Measurements from ENCODE around the gene ANXA8L1.
"Not testable (repeated sequence)": the region's sequence is repeated elsewhere in the genome, so short reads cannot be mapped to it uniquely, and the experiment has no call there.

The ANXA8L1 gene

DNA sequence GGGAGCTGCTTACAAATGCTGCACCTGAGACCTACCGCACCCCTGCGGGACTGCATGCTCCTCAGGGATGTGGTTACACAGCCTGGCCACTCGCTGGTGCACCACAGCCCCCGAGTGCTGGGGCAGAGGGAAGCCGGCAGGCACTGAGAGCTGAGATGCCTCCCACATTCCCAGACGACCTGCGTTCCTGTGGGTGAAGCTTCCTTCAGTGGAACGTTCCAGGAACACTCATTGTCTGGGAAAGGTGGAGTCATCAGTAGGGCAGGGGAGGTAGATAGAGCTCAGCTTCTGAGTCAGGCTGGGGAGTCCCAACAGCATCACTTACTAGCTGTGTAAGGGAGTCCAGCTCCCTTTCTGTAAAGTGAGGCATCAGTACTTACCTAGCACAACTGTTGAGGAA is 2.5 kb downstream of the ANXA8L1 start:
- H3K4me3 ChIP-seq; in situ Hi-C loops (cut with MboI; ENCODE audit: low sequenced_read_pairs); DNase-seq (ENCODE audit: low spot score in 2 of 2); H3K27me3 ChIP-seq (ENCODE audit: low read depth); H3K9me3 ChIP-seq; H3K4me1 ChIP-seq; H3K36me3 ChIP-seq (replicated peaks): not testable (repeated sequence)

DNA sequence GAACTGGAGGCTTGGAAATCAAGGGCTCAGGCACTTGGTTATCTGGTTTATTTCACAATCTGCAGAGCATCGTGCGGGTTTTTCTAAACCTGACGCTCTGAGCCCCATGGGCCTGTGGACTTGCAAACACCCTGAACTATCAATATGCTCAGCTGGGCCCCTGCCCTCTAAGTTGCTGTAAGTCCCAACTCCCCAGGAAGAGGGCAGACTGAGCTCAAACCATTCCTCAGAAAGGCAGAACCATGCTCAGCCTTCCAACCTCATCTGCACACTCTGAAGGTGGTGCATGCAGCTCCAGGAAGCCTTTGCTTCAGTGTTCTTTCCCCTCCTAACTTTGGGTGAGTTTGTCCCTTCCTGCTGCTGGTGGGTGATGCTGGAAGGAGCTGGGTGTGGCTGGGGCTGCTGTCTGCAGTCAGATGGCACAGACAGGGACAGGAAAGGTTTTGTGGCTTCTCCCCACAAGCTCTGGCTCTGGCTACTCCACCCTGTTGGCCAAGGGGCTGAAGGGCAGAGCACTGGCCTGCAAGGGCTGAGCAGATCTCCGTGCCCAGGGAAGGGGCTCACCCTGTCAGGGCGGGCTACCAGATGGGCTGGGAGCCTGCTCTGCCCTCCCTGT is 3.8 kb downstream of the ANXA8L1 start:
- H3K36me3 ChIP-seq (replicated peaks); H3K9me3 ChIP-seq; DNase-seq (ENCODE audit: low spot score in 2 of 2); H3K27me3 ChIP-seq (ENCODE audit: low read depth); H3K4me1 ChIP-seq; H3K4me3 ChIP-seq; in situ Hi-C loops (cut with MboI; ENCODE audit: low sequenced_read_pairs): not testable (repeated sequence)

DNA sequence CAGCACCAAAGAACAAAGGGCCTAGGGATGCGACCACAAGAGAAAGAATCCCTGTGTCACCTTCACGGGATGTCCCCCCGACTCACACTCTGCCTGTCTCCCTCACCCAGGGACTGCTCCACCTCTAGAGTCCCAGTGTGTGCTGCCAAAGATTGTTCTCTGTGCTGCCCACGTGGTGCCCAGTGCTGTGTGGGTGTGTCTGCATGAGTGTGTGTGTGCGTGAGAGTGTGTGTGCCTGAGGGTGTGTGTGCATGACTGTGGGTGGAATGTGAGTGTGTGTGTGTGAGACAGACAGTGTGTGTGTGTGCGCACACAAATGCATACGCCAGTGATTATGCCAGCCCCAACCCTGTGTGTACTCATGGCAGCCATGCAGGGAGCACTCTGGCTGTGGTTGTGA is 10.3 kb downstream of the ANXA8L1 start:
- H3K36me3 ChIP-seq (replicated peaks); in situ Hi-C loops (cut with MboI; ENCODE audit: low sequenced_read_pairs); DNase-seq (ENCODE audit: low spot score in 2 of 2); H3K9me3 ChIP-seq; H3K27me3 ChIP-seq (ENCODE audit: low read depth); H3K4me1 ChIP-seq; H3K4me3 ChIP-seq: not testable (repeated sequence)

DNA sequence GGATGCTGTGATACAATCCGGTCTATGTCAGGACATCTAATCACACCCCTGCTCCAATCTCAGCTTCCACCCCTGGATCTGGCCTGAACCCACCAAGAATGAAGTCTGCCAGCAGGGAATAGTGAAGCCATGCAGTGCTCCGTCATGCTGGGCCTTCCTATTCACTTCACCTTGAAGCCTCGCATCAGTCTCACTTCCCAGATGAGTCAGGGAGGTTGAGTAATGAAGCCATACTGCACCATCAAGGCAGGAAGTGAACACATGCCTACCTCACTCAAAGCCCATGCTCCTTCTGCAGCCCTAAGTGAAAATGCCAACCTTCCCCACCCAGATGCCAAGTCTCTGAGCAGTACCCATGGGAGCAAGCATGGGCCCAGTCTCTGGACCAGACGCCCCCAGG is 11.1 kb downstream of the ANXA8L1 start:
- H3K4me3 ChIP-seq; DNase-seq (ENCODE audit: low spot score in 2 of 2); in situ Hi-C loops (cut with MboI; ENCODE audit: low sequenced_read_pairs); H3K27me3 ChIP-seq (ENCODE audit: low read depth); H3K36me3 ChIP-seq (replicated peaks); H3K4me1 ChIP-seq; H3K9me3 ChIP-seq: not testable (repeated sequence)

DNA sequence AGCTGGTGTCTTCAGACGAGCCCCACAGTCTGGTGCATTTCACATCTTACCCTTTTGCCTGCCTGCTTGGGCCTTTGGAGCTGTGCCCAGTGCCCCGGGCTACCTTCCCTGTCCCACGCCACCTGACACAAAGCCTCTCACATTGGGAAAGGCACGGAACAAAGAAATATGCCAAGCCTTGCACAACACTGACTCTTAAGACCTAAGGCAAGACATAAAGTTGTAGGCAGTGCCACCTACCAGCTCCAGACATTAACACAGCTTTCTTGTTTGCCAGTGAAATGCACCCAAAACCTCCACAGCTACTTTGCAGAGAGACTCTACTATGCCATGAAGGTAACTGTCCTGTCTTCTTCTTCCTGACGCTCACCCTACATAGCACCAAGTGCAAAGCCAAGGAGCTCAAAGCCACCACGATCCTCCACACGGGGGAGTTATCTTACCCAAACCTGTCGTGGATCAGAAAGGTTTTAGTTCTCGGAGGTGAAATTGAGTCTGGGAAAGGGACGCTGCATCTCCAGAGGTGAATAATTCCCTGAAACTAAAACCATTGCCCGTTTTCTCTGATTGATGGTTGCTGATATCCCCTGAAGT is 11.8 kb downstream of the ANXA8L1 start:
- DNase-seq (ENCODE audit: low spot score in 2 of 2); H3K27me3 ChIP-seq (ENCODE audit: low read depth); H3K9me3 ChIP-seq; H3K4me1 ChIP-seq; H3K4me3 ChIP-seq; H3K36me3 ChIP-seq (replicated peaks); in situ Hi-C loops (cut with MboI; ENCODE audit: low sequenced_read_pairs): not testable (repeated sequence)

DNA sequence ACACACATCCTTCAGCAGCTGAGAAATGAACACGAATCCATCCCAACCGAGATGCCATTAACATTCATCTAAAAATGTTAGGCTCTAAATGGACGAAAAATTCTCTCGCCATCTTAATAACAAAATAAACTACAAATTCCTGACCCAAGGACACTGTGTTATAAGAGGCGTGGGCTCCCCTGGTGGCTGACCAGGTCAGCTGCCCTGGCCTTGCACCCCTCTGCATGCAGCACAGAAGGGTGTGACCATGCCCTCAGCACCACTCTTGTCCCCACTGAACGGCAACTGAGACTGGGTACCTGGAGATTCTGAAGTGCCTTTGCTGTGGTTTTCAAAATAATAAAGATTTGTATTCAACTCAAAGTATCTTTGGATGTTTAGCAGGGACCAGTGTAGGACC is 15.8 kb downstream of the ANXA8L1 start:
- in situ Hi-C loops (cut with MboI; ENCODE audit: low sequenced_read_pairs); H3K4me3 ChIP-seq; DNase-seq (ENCODE audit: low spot score in 2 of 2); H3K4me1 ChIP-seq; H3K27me3 ChIP-seq (ENCODE audit: low read depth); H3K36me3 ChIP-seq (replicated peaks); H3K9me3 ChIP-seq: not testable (repeated sequence)

DNA sequence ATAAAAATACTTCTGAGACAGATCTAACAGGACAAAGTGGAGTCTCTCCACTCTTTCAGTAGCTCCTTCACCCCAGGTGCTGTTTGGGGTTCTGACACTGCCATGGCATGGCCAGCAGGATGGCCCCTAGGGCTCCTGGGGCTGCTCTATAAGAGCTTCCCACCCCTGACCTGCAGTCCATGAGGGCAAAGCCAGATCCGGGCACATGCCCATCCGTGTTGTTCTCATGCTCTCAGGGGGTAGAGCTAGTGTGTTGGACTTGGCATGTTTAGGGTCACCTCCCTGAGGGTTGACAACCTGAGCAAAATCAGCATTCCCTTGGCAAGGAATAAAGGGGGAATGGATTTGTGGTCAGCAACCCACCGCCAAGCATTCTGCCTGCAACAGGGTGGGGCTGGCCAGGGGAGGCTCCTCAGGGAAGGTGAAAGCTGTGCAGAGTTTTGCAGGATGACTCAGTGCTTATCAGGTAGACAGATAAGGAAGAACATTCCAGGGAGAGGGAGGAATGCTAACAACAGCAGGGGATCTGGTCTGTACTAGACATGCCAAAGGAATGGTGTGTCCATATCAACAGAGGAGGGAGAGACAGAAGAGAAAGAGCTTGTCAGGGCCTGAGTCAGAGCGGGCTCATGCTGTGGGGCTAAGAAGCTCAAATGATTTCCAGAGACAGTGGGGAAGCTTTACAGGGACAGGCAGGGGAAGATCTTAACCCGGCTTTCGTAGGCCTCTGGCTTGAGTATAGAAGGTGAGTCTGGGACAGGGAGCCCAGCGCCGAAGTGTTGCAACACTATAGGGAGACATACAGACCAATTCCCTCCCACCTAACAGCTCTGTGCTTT is 21.1 kb downstream of the ANXA8L1 start:
- H3K27me3 ChIP-seq (ENCODE audit: low read depth); H3K9me3 ChIP-seq; DNase-seq (ENCODE audit: low spot score in 2 of 2); H3K36me3 ChIP-seq (replicated peaks); H3K4me3 ChIP-seq; in situ Hi-C loops (cut with MboI; ENCODE audit: low sequenced_read_pairs); H3K4me1 ChIP-seq: not testable (repeated sequence)

DNA sequence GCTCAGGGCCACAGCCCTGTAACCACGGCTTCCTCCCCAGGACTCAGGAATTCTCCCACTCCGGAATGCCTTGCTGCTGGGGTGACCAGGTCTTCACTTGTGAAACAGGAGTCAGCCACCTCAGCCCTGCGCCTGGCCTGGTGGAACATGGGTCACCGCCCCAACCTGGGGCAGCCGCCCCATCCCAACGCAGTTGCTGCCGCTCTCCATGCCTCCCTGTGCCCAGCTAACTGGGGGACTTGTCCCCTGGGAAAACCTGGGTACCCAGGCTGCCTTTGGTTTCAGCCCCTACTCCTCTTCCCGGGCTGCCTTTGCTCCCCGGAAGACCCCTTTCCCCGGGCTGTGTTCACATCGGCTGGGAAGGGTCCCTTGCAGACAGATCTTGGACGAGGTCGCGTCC is 22.2 kb downstream of the ANXA8L1 start:
- H3K4me1 ChIP-seq; H3K9me3 ChIP-seq; in situ Hi-C loops (cut with MboI; ENCODE audit: low sequenced_read_pairs); DNase-seq (ENCODE audit: low spot score in 2 of 2); H3K27me3 ChIP-seq (ENCODE audit: low read depth); H3K36me3 ChIP-seq (replicated peaks); H3K4me3 ChIP-seq: not testable (repeated sequence)

DNA sequence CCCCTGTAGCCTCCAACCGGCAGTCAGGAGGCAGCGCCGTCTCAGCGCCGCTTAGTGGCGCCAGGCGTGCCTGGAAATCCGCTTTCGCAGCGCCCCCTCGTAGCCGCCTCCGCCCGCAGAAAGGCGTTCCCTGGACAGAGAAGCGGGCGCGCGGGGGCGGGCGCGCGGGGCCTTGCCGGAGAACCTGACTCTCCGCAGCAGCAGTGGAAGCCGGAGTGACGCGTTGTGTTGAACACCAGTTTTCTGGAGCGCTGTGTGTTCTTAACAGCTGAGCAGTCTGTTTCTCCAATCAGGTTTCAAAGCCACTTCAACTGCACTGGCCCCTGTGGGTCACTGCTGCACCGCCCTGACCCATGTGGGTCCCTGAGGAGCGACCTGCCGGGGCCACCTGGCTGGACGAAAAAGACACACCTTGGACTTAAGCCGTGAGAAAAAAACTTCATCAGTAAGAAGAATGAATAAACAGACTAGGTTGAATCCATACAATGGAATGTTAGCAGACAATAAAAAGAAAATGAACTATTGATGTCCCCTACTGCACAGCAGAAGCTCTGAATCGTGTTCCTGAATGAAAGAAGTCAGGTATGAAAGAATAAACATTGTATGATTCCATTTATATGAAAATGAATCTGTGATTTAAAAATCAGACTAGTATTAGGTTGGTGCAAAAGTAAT is 22.8 kb downstream of the ANXA8L1 start:
- H3K9me3 ChIP-seq; H3K4me1 ChIP-seq; H3K36me3 ChIP-seq (replicated peaks); H3K27me3 ChIP-seq (ENCODE audit: low read depth); H3K4me3 ChIP-seq; in situ Hi-C loops (cut with MboI; ENCODE audit: low sequenced_read_pairs): not testable (repeated sequence)
- peak in 1 of 2 experiments; percentile 2 for DNase-seq (ENCODE audit: low spot score in 2 of 2)

DNA sequence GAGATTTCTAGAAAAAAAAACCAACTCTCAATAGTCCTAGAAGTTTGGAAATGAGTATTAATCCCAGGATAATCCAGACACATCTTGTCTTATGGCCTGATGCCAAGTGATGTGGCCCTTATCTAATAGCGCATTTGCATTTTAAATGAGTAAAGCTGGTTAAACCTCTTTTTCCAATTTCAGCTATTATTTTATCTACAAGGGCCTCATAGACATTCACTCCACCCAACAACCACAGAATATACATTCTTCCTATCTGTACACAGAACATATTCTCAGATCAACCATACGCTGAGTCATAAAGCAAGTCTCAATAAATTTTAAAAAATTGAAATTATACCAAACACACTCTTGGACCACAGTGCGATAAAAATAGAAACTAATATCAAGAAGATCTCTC is 34.0 kb downstream of the ANXA8L1 start:
- H3K36me3 ChIP-seq (replicated peaks); DNase-seq (ENCODE audit: low spot score in 2 of 2); H3K27me3 ChIP-seq (ENCODE audit: low read depth); H3K4me3 ChIP-seq; H3K4me1 ChIP-seq; H3K9me3 ChIP-seq; in situ Hi-C loops (cut with MboI; ENCODE audit: low sequenced_read_pairs): not testable (repeated sequence)

DNA sequence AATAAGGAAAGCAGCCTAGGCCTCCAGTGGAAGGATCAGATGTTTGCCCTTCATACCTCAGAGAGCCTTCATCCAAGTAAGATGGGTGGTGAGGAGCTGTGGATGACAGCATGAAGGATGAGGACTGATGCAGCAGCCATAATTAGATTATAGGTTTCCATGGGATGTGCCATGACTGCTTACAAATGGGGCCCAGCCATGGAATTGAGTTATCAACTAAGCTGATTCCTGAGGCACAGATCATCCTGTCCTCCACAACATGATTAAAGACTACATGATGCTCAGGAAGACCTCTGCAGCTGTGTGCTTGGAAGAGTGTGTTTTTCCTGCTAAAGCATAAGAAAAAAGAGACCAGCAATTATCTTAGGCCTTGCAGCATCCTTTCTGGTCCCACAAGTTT is 35.5 kb downstream of the ANXA8L1 start:
- H3K36me3 ChIP-seq (replicated peaks); H3K27me3 ChIP-seq (ENCODE audit: low read depth); H3K9me3 ChIP-seq; H3K4me1 ChIP-seq; H3K4me3 ChIP-seq; in situ Hi-C loops (cut with MboI; ENCODE audit: low sequenced_read_pairs); DNase-seq (ENCODE audit: low spot score in 2 of 2): not testable (repeated sequence)

DNA sequence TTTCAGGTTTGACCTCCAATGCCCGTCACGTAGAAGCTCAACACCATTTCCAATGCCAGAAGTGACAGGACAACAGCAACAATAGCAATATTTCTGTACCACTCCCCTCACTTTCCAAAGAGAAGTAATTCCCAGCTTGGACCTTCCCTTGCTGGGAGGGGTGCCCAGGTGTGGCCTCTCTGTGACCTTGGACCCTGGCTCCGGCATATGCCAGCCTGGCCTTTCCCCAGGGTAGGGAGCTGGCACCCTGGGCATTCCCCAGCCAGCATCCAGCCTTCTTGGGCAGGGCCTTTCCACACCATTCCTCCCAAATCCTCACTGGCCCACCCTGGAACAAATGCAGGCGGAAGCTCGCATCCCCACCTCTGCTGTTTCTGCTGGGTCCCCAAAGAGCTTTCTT is 37.1 kb downstream of the ANXA8L1 start:
- in situ Hi-C loops (cut with MboI; ENCODE audit: low sequenced_read_pairs); H3K9me3 ChIP-seq; H3K4me1 ChIP-seq; DNase-seq (ENCODE audit: low spot score in 2 of 2); H3K27me3 ChIP-seq (ENCODE audit: low read depth); H3K4me3 ChIP-seq; H3K36me3 ChIP-seq (replicated peaks): not testable (repeated sequence)

DNA sequence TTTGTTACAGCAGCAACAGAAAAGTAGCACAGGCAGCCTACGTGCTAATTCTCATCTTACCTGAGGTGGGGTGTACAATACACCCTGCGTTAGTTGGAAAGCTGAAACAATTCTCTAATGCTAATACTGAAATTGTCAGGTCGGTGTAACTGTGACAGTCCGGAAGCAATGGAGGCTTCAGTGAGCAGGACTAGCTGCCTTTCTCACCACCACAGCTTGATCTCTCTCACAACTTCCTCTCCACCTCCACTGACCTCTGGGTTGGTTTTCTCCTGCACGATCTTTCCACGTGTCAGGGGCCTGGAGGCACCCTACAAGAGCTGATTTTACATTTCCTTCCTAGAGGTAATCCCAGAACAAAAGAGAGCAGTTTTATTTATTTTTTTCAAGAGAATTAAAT is 39.7 kb downstream of the ANXA8L1 start:
- DNase-seq (ENCODE audit: low spot score in 2 of 2); H3K9me3 ChIP-seq; H3K36me3 ChIP-seq (replicated peaks); H3K4me3 ChIP-seq; in situ Hi-C loops (cut with MboI; ENCODE audit: low sequenced_read_pairs); H3K27me3 ChIP-seq (ENCODE audit: low read depth); H3K4me1 ChIP-seq: not testable (repeated sequence)

DNA sequence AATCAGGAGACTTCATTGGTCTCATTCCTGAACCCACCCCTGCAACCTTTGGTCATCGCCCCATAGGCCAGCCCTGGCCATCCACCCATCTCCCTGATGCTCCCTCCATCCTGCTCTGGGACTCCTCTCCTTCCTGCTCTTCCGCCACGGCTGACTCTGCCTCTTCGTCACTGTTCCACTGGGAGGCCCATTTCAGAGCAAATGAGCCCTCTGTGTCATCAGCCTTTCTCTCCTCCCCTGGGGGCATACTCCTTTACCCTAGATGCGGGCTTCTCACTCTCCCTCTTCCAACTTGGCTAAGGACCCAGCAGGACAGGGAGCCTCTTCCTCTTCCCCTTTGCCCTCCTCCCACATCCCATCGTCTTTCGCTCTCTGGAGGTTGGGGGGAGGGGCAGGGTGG is 42.7 kb downstream of the ANXA8L1 start:
- H3K4me3 ChIP-seq; H3K9me3 ChIP-seq; H3K27me3 ChIP-seq (ENCODE audit: low read depth); in situ Hi-C loops (cut with MboI; ENCODE audit: low sequenced_read_pairs); H3K4me1 ChIP-seq; DNase-seq (ENCODE audit: low spot score in 2 of 2); H3K36me3 ChIP-seq (replicated peaks): not testable (repeated sequence)
